Measurements from ENCODE around the gene BCL2.
"Not testable (repeated sequence)": the region's sequence is repeated elsewhere in the genome, so short reads cannot be mapped to it uniquely, and the experiment has no call there.

Gene BCL2

GRCh38 chr18:63229971-63230370 lies 89.6 kb downstream of the BCL2 start:
- no peak for DNase-seq

GRCh38 chr18:63225434-63225833 lies 94.1 kb downstream of the BCL2 start:
- DNase-seq, result no peak

- no peak for DNase-seq
Measured at GRCh38 chr18:63224630-63225029, 94.9 kb downstream of the BCL2 start.

GRCh38 chr18:63223837-63224236 lies 95.7 kb downstream of the BCL2 start:
- DNase-seq, result no peak

- no peak for DNase-seq
Measured at GRCh38 chr18:63220903-63221302, 98.7 kb downstream of the BCL2 start.

GRCh38 chr18:63218472-63218871 lies 101.1 kb downstream of the BCL2 start:
- no peak for DNase-seq

GRCh38 chr18:63216516-63217311 lies 102.9 kb downstream of the BCL2 start:
- no peak for DNase-seq

GRCh38 chr18:63213936-63214671 lies 105.5 kb downstream of the BCL2 start:
- DNase-seq, result no peak

GRCh38 chr18:63213331-63213900 lies 106.2 kb downstream of the BCL2 start:
- DNase-seq, result no peak

- no peak for DNase-seq
Measured at GRCh38 chr18:63210521-63210920, 109.0 kb downstream of the BCL2 start.

GRCh38 chr18:63208676-63209075 lies 110.9 kb downstream of the BCL2 start:
- no peak for DNase-seq

- DNase-seq, result peak; percentile 50
Measured at GRCh38 chr18:63207835-63208234, 111.7 kb downstream of the BCL2 start.

GRCh38 chr18:63207143-63207790 lies 112.3 kb downstream of the BCL2 start:
- DNase-seq, result peak; percentile 79

GRCh38 chr18:63206433-63207142 lies 113.0 kb downstream of the BCL2 start:
- no peak for DNase-seq

GRCh38 chr18:63205791-63206252 lies 113.7 kb downstream of the BCL2 start:
- no peak for DNase-seq

GRCh38 chr18:63203497-63203896 lies 116.1 kb downstream of the BCL2 start:
- no peak for DNase-seq

- no peak for DNase-seq
Measured at GRCh38 chr18:63202828-63203227, 116.7 kb downstream of the BCL2 start.

- not testable (repeated sequence) for DNase-seq
Measured at GRCh38 chr18:63201456-63201855, 118.1 kb downstream of the BCL2 start.

GRCh38 chr18:63199743-63200241 lies 119.8 kb downstream of the BCL2 start:
- no peak for DNase-seq

- no peak for DNase-seq
Measured at GRCh38 chr18:63198868-63199742, 120.5 kb downstream of the BCL2 start.

- DNase-seq, result no peak
Measured at GRCh38 chr18:63198098-63198760, 121.3 kb downstream of the BCL2 start.

Data from COR-L47 (cell line).